PC-9 (cell line): ENCODE results near the gene SHROOM2.

Source experiments
- CTCF ChIP-seq: fragments of 200-600 bp; sonication (generic); conservative IDR thresholded peaks from 2 replicates; pipeline ENCODE4 v1.6.1; 2017; ENCODE audit warnings: mixed run types, antibody characterized with exemption, mild to moderate bottlenecking, moderate library complexity
- EZH2 ChIP-seq: fragments of 200-600 bp; sonication (generic); IDR thresholded peaks from 2 replicates; pipeline ENCODE4 v1.8.0; 2017; ENCODE audit warnings: antibody characterized with exemption, low read depth

- TF ChIP-seq CTCF (no peak), EZH2 (no peak)
These were observed 73.7 kb downstream of the SHROOM2 start for GRCh38 chrX:9859711-9860555.
